ENCODE data around the gene CD82. TPM values are rescaled to one million over a fixed set of nuclear protein-coding genes. Genes with fewer than 3 reads are reported as not detected.

The CD82 gene
- total RNA-seq, 1 experiment from 2014 or later = 4.5 TPM

DNA sequence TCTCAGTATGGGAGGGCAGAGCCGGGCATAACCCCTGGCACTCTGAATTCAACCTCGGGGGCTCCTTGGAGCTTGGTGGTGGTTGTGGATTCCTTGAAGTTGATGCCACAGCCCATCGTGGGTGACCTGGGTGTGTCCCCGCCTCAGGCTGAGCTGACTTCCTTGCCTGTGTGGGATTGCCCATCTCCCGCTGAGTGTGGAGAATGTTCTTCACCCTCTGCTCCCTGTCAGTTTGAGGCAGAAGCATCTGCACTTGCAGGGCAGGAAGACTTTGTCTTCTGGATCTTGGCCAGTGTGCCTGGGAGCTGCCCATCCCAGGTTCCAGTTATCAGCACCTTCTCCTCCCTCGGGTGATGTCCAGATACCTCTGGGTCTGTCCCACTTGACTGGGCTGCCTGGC, 25.3 kb downstream of the CD82 start:
- H3K79me1 ChIP-seq (ENCODE audit: insufficient read depth, low read depth, low read length, poor library complexity, severe bottlenecking) = no peaks in the 10 kb centered on the region
- H3K27me3 Mint-ChIP-seq (ENCODE audit: low read depth) = no peaks in the 10 kb centered on the region; the same call in 1 of the 2 replicates
- H3K27ac ChIP-seq (ENCODE audit: insufficient read length, low read depth, low read length) = no peak overlapping the region
- no peak overlapping the region for H4K8ac ChIP-seq (replicated peaks; ENCODE audit: insufficient read length, low read depth, low read length)
- WGBS (ENCODE audit: extremely low coverage, insufficient read length, low lambda C conversion rate) = no CpG with 5 or more reads among the region's 6 CpGs
- H3K23ac ChIP-seq (ENCODE audit: insufficient read length, low read depth, low read length) = no peak overlapping the region
- H4K20me1 ChIP-seq (ENCODE audit: control insufficient read depth, insufficient read depth, insufficient read length) = no peaks in the 10 kb centered on the region
- no peak overlapping the region; a peak in 1 of 7 replicates for H3K27ac Mint-ChIP-seq
- H3K9me3 Mint-ChIP-seq = no peaks in the 10 kb centered on the region; a peak in 1 of 5 replicates
- no peaks in the 10 kb centered on the region for H3K27me3 ChIP-seq (ENCODE audit: insufficient read depth, low read length)
- no peak overlapping the region for H4K5ac ChIP-seq (ENCODE audit: insufficient read length, low read depth, low read length)
- no peak overlapping the region; the same call in 1 of the 2 replicates for H3K14ac ChIP-seq (ENCODE audit: insufficient read depth, low read length)
- no peaks in the 10 kb centered on the region for H3K36me3 Mint-ChIP-seq (ENCODE audit: insufficient read depth in 1 of 3, low read depth in 3 of 3)
- no peak overlapping the region for H2AFZ ChIP-seq (ENCODE audit: low read length)
- no peak overlapping the region for H4K91ac ChIP-seq (ENCODE audit: insufficient read length, low read depth, low read length)
- DNase-seq = no peak
- no peak overlapping the region for H3K9ac ChIP-seq (ENCODE audit: extremely low read depth, insufficient read length, low read length)
- peaks cover 10 to 24% of the 10 kb centered on the region in 2 experiments for H3K4me1 Mint-ChIP-seq
- H3T11ph ChIP-seq (ENCODE audit: low read length) = no peak overlapping the region
- H2BK15ac ChIP-seq (ENCODE audit: low read depth, low read length) = no peak overlapping the region
- H2BK120ac ChIP-seq (ENCODE audit: low read depth, low read length, poor library complexity, severe bottlenecking) = no peak overlapping the region
- no peak overlapping the region for H3K56ac ChIP-seq (ENCODE audit: insufficient read length, low read depth, low read length)
- no peak overlapping the region for H3K4me3 Mint-ChIP-seq
- H2BK5ac ChIP-seq (ENCODE audit: insufficient read length, low read length) = no peak overlapping the region
- TF ChIP-seq, protein P1, sequence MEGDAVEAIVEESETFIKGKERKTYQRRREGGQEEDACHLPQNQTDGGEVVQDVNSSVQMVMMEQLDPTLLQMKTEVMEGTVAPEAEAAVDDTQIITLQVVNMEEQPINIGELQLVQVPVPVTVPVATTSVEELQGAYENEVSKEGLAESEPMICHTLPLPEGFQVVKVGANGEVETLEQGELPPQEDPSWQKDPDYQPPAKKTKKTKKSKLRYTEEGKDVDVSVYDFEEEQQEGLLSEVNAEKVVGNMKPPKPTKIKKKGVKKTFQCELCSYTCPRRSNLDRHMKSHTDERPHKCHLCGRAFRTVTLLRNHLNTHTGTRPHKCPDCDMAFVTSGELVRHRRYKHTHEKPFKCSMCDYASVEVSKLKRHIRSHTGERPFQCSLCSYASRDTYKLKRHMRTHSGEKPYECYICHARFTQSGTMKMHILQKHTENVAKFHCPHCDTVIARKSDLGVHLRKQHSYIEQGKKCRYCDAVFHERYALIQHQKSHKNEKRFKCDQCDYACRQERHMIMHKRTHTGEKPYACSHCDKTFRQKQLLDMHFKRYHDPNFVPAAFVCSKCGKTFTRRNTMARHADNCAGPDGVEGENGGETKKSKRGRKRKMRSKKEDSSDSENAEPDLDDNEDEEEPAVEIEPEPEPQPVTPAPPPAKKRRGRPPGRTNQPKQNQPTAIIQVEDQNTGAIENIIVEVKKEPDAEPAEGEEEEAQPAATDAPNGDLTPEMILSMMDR (conservative IDR thresholded peaks at IDR 0.05) = no peak
- no peak overlapping the region for H3K18ac ChIP-seq (ENCODE audit: insufficient read length, low read depth, low read length)
- no peak overlapping the region for H2BK12ac ChIP-seq (ENCODE audit: insufficient read length, low read depth, low read length)
- H3K4me1 ChIP-seq (ENCODE audit: insufficient read depth, low read length) = no peaks in the 10 kb centered on the region; the same call in 1 of the 2 replicates
- H3K4me2 ChIP-seq (ENCODE audit: insufficient read depth, insufficient read length, low read length) = no peak overlapping the region
- no peaks in the 10 kb centered on the region for H3K9me3 ChIP-seq (ENCODE audit: control insufficient read depth, low read depth, low read length)
- H2AK5ac ChIP-seq (ENCODE audit: insufficient read length, low read length) = no peak overlapping the region
- H3K23me2 ChIP-seq (ENCODE audit: insufficient read length, low read depth, low read length, poor library complexity, severe bottlenecking) = no peaks in the 10 kb centered on the region
- H3K4ac ChIP-seq (ENCODE audit: low read depth, low read length) = no peak overlapping the region
- no peak overlapping the region for H2BK20ac ChIP-seq (ENCODE audit: low read depth, low read length, poor library complexity, severe bottlenecking)
- H3K79me2 ChIP-seq (ENCODE audit: insufficient read depth, low read length) = no peaks in the 10 kb centered on the region
